GM06990 (cell line): ENCODE measurements around the gene HS3ST5.

Source experiments
- DNase-seq: peaks from one replicate; pipeline ENCODE4 v3.0.0-alpha.2; 2011; ENCODE audit not compliant: insufficient read length; ENCODE audit errors: extremely low read depth
- H3K27me3 ChIP-seq: replicated peaks from 2 replicates; pipeline ENCODE4 v1.6.0; 2011; ENCODE audit warnings: low read length; ENCODE audit not compliant: control insufficient read depth, insufficient read depth
- H3K36me3 ChIP-seq: 2 replicates; pipeline ENCODE4 v1.5.1; 2011; ENCODE audit warnings: low read length; ENCODE audit not compliant: control insufficient read depth, insufficient read depth
- H3K4me3 ChIP-seq: replicated peaks from 2 replicates; pipeline ENCODE4 v1.5.1; 2011; ENCODE audit warnings: low read depth, mild to moderate bottlenecking, control low read depth, low read length
- CTCF ChIP-seq: IDR thresholded peaks from 2 replicates; pipeline ENCODE4 v1.5.1; 2011; ENCODE audit warnings: low read length, control low read depth, mild to moderate bottlenecking, inconsistent platforms; ENCODE audit not compliant: insufficient read depth, poor library complexity, severe bottlenecking

HS3ST5 gene

DNA sequence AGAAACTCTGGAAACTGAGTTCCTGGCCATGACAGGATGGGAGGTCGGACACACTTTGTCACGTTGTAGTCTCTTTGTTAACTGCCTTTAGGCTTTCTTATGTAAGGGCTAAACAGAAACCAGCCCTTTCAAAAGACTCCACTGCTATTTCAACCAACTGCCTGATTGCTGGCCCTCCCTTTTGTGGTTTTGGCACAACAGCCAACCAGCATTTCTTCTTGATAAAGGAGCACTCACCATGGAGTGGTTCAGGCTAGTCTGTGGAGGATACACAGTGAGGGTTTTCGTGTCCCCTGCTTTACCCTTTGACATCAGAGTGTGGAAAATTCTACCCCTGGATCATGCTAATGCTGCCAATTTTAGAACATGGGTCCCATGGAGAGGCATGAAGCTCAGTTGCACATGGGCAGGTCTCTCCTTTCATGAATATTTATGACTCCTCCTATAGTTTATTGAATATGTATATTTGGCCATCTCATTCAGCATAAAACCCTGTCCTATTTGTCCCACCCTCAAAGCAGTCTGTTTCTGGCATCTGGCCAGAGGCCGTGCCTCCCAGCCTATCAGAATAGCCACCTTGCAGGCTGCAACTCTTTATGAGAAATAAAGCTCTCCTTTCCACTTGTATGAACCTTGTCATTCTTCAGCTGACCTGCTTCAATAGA lies 148.3 kb downstream of the HS3ST5 start:
- no peak for TF ChIP-seq CTCF
- H3K36me3 ChIP-seq: no peaks in the 10 kb centered on the region
- H3K27me3 ChIP-seq: no peaks in the 10 kb centered on the region
- no peak overlapping the region for H3K4me3 ChIP-seq
- DNase-seq: no peak

GRCh38 chr6:114187563-114187962 lies 155.3 kb downstream of the HS3ST5 start:
- no peak for TF ChIP-seq CTCF
- Histone ChIP-seq H3K36me3 (no peaks in the 10 kb centered on the region), H3K4me3 (no peak overlapping the region), H3K27me3 (no peaks in the 10 kb centered on the region)
- DNase-seq: no peak

GRCh38 chr6:114181664-114182063 lies 161.2 kb downstream of the HS3ST5 start:
- no peak overlapping the region for H3K4me3 ChIP-seq
- no peaks in the 10 kb centered on the region for H3K27me3 ChIP-seq
- no peaks in the 10 kb centered on the region for H3K36me3 ChIP-seq
- no peak for TF ChIP-seq CTCF
- no peak for DNase-seq

DNA sequence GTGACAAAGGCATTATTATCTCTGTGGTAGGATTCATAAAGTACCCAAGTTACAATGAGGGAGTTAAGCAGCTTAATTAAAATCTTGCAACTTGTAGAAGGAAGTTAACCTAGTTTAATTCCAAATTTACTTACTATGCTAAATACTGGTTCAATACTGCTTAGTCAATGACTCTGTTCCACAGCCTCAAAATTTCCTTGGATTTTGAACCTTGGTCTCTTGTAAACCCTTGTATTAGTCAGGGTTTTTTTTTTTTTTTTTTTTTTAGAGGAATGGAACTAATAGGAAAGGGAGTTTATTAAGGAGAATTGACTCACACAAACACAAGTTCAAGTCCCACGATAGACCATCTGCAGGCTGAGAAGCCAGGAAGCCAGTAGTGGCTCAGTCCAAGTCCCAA lies 163.4 kb downstream of the HS3ST5 start:
- no peaks in the 10 kb centered on the region for H3K27me3 ChIP-seq
- no peak overlapping the region for H3K4me3 ChIP-seq
- no peak for DNase-seq
- no peaks in the 10 kb centered on the region for H3K36me3 ChIP-seq
- TF ChIP-seq CTCF: no peak

DNA sequence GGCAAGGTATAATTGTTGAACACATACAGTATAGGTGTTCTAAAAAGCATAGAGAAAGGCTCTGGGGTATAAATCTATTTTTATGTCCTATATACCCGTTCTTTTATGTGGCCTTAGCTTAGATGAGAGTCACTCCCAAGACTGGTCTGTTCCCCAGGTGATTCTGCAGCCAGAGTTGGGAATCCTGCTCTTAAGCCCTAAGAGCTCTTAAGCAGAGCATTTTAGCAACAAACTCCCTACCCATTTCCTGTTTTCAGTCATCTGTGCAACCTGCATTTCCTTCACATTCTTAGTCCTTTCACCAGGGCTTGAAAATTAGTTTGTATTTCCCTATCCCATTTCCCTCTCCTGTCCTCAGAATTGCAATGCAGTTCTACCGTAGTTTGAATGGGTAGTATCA lies 166.1 kb downstream of the HS3ST5 start:
- DNase-seq: no peak
- Histone ChIP-seq H3K36me3 (no peaks in the 10 kb centered on the region), H3K27me3 (no peaks in the 10 kb centered on the region), H3K4me3 (no peak overlapping the region)
- TF ChIP-seq CTCF: no peak
